Small intestine (tissue), 7 donors: Measurements from ENCODE around the gene IQGAP3. TPM values are rescaled to one million over a fixed set of nuclear protein-coding genes. Genes with fewer than 3 reads are reported as not detected.

ENCODE experiments used
- DNase-seq, 2 donors: peaks; one replicate each; pipeline versions ENCODE4 v3.0.0 to v3.0.0-alpha.2; 2013
- FAIRE-seq: peaks from 2 replicates; lab custom pipeline; 2012; peaks lifted over from hg19 to GRCh38; lab: Jason Lieb, UNC
- H3K27ac ChIP-seq, 3 donors: one replicate each; pipeline ENCODE4 v1.5.1; 2013; ENCODE audit warnings: low read length in 2 of 3, mild to moderate bottlenecking in 2 of 3, control low read depth in 1 of 3, inconsistent platforms in 1 of 3, low read depth in 1 of 3, moderate library complexity in 1 of 3
- H3K27me3 ChIP-seq, 3 donors: one replicate each; pipeline ENCODE4 v1.6.1; 2013; ENCODE audit warnings: low read length in 3 of 3, inconsistent platforms in 1 of 3; ENCODE audit not compliant: control insufficient read depth in 3 of 3, insufficient read depth in 3 of 3
- H3K36me3 ChIP-seq, 3 donors: one replicate each; pipeline ENCODE4 v1.6.1; 2013; ENCODE audit warnings: low read length in 3 of 3, inconsistent platforms in 1 of 3, low read depth in 1 of 3, mild to moderate bottlenecking in 1 of 3, moderate library complexity in 1 of 3; ENCODE audit not compliant: control insufficient read depth in 3 of 3, insufficient read depth in 2 of 3
- H3K4me1 ChIP-seq, 3 donors: one replicate each; pipeline ENCODE4 v1.6.1; 2013; ENCODE audit warnings: low read length in 2 of 3, inconsistent platforms in 1 of 3, low read depth in 1 of 3, mild to moderate bottlenecking in 1 of 3, moderate library complexity in 1 of 3; ENCODE audit not compliant: control insufficient read depth in 3 of 3, insufficient read depth in 2 of 3
- H3K4me3 ChIP-seq, 3 donors: one replicate each; pipeline ENCODE4 v1.5.1; 2013; ENCODE audit warnings: low read length in 3 of 3, control low read depth in 1 of 3, inconsistent platforms in 1 of 3, low read depth in 1 of 3, mild to moderate bottlenecking in 1 of 3, moderate library complexity in 1 of 3
- H3K9me3 ChIP-seq, 2 donors: one replicate each; pipeline ENCODE4 v1.6.1; 2013; ENCODE audit warnings: low read depth in 1 of 2, low read length in 1 of 2; ENCODE audit not compliant: control insufficient read depth in 2 of 2, insufficient read depth in 1 of 2
- WGBS, 3 donors: extraction: QIAGEN DNeasy Blood & Tissue Kit; methylation state at CpG; one replicate each; pipeline ENCODE4 v1.1.7; 2013; 5-methylcytosine and 5-hydroxymethylcytosine counted together
- polyA plus RNA-seq, 4 donors: library from polyadenylated mRNA; stranded (reverse) in 3 of 4; unstranded in 1 of 4; fragments of 200-250 nt in 3 of 4; fragments of 120-200 nt in 1 of 4; gene quantifications; one replicate each; pipeline versions ENCODE4 v1.2.1 to v1.2.3, GENCODE V29; 2013
- donor health status: healthy with polysubstance abuse.
- donor health status: control.
- donor health status: control.
- donor health status: Bipolar disorder and iron deficiency.
- donor health status: healthy.

The IQGAP3 gene
- polyA plus RNA-seq, 4 donors, result 0.54 to 13.8 (median 7.3) TPM

DNA sequence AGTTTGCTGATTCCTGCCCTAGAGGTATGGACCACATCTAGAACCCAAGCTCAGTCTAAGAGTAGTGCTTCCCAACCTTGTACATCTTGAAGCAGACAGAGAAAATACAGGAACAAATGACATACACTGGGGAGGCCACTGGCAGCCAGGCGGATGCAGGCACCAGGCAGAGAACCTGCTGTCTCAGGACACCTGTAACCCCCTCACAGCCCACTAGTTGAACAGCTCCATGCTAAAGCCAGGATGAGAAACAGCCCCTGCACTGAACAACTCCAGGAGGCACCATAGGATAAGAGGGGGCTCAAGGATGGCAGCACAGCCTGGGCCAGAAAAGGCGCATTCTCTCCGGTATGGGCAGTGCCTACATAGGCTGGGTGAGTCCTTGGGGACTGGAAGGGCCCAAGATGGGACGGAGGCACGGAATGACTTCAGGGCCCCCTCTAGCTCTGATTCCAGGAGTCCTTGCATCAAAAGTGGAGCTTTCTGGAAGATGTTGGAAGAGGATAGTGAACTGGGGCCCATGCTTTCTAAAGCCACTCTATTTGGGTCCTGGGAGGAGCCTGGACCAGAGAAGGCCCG is 87.8 kb downstream of the IQGAP3 start:
- Histone ChIP-seq H3K4me3 (no peak overlapping the region), H3K9me3 (no peaks in the 10 kb centered on the region), H3K27me3 (no peaks in the 10 kb centered on the region), H3K27ac (peak overlapping the region in 1 of 3 donors; percentile 5), H3K36me3 (peaks cover 3 to 85% (median 16%) of the 10 kb centered on the region in 3 donors), H3K4me1 (peaks cover under 1 to 9% (median 5%) of the 10 kb centered on the region in 3 donors)
- 91 to 95% (median 93%) methylated on average over 6 of the region's 6 CpGs for WGBS, 3 donors
- FAIRE-seq (no peak), DNase-seq (no peak)

DNA sequence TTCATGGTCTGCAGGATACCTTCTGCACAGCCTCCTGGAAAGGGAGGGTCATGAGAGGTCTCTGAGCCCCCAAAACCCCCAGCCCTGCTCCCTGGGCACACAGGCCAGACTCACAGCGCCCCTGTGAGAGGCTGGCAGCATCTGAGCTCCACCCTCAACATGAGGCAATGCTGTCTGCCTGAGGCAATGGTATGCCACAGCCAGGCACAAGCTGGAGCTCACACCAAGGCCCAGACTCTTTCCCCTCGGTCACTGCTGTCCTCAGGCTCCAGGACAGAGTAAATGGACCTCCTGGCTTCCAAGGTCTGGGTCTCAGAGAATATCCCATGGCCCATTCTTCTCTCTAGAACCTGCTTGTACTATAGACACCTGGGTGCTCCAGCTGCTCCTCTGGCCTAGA is 89.0 kb downstream of the IQGAP3 start:
- H3K4me3 ChIP-seq, result no peak overlapping the region
- DNase-seq (no peak), FAIRE-seq (no peak)
- 82 to 93% (median 85%) methylated on average over 2 of the region's 2 CpGs for WGBS, 3 donors
- no peak overlapping the region for H3K27ac ChIP-seq
- H3K9me3 ChIP-seq, result no peaks in the 10 kb centered on the region
- H3K36me3 ChIP-seq, result peaks cover 7 to 88% (median 23%) of the 10 kb centered on the region in 3 donors
- H3K27me3 ChIP-seq, result no peaks in the 10 kb centered on the region
- H3K4me1 ChIP-seq, result no peaks in the 10 kb centered on the region

DNA sequence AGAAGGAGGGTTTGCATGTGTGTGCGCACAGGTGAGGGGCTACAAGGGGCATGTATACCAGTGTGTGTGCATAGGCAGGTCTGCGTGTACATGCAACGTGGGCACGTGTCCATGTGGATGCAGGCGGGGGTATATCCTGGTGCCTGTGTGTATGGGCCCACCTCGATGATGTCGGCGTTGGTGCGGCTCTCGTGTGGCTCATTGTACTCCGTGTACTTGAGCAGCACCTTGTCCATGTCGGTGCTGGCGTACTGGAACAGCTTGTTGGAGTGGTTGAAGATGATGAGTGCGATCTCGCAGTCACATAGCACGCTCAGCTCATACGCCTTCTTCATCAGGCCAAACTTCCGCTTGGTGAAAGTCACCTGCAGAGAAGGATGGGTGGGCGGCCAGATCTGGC is 90.1 kb downstream of the IQGAP3 start:
- no peaks in the 10 kb centered on the region for H3K9me3 ChIP-seq
- DNase-seq (no peak), FAIRE-seq (no peak)
- peaks cover 7 to 88% (median 25%) of the 10 kb centered on the region in 3 donors for H3K36me3 ChIP-seq
- H3K4me1 ChIP-seq, result no peaks in the 10 kb centered on the region
- H3K27me3 ChIP-seq, result no peaks in the 10 kb centered on the region
- 91 to 98% (median 94%) methylated on average over 18 to 19 of the region's 19 CpGs for WGBS, 3 donors
- H3K4me3 ChIP-seq, result no peak overlapping the region
- H3K27ac ChIP-seq, result no peak overlapping the region

DNA sequence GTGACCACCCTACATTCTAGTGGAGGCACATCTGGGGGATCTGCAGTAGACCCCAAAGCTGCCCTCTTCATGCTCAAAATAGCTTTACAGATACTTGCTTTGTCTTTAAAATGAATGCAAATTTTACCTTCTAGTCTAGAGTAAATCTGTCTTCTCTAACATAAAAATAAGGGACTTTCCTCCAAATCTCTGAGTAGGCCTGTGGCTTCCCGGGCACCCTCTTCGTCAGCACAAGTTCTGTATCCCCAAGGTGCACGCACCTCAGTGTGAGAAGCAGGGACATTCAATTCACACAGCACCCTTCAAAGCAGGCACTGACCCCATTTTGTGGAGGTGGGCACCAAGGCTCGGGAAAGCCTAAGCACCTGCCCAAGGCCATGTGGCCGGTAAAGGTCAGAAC is 90.8 kb downstream of the IQGAP3 start:
- no peak for FAIRE-seq

DNA sequence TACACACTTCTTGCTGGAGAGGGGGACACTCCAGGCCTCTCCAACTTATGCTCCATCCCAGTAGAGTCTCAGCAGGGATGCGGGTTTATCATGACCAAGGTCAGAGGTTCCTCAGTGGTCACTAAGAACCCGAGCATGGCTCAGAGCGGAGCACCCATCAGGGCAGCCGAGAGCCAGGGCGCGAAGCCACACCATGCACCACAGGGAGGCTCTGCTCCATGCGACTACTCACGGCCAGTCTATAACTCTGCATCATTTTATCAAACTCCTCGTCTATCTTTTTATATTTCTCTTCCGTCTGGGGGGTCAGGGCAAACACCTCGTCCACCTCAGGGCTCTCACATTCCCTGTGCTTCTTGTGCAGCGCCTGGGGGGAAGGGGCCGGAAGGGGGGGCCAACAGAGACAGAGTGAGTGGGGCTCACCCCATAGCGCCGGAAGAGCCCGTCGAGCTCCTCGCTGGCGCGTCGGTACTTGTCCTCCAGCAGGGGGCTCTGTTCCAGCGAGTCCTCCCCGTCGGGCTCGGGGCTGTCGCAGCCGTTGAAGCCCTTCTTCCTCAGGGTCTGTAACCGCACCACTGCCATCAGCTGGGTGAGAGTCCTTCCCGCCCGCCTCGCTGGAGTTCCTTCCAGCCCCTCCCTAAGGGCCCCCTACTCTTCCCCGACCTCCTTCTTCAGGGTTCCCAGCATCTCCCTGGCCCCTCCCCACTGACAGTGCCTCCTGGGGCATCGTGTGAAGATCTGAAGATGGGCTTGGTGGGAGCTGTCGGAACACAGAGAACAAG is 91.8 kb downstream of the IQGAP3 start:
- FAIRE-seq (no peak), DNase-seq (peak; percentile 44 to 65)
- Histone ChIP-seq H3K27ac (peak overlapping the region in 1 of 3 donors; percentile 36), H3K4me1 (no peaks in the 10 kb centered on the region), H3K36me3 (peaks cover 7 to 93% (median 35%) of the 10 kb centered on the region in 3 donors), H3K9me3 (no peaks in the 10 kb centered on the region), H3K4me3 (no peak overlapping the region), H3K27me3 (no peaks in the 10 kb centered on the region)
- 41 to 79% (median 64%) methylated on average over 34 of the region's 34 CpGs for WGBS, 3 donors

More for the DNA sequence above, 90.8 kb downstream of the IQGAP3 start:
- Histone ChIP-seq H3K9me3 (no peaks in the 10 kb centered on the region), H3K36me3 (peaks cover 7 to 89% (median 26%) of the 10 kb centered on the region in 3 donors), H3K4me3 (no peak overlapping the region), H3K27ac (no peak overlapping the region), H3K27me3 (no peaks in the 10 kb centered on the region), H3K4me1 (no peaks in the 10 kb centered on the region)
- 72 to 87% (median 79%) methylated on average over 5 of the region's 5 CpGs for WGBS, 3 donors
- DNase-seq, result no peak

DNA sequence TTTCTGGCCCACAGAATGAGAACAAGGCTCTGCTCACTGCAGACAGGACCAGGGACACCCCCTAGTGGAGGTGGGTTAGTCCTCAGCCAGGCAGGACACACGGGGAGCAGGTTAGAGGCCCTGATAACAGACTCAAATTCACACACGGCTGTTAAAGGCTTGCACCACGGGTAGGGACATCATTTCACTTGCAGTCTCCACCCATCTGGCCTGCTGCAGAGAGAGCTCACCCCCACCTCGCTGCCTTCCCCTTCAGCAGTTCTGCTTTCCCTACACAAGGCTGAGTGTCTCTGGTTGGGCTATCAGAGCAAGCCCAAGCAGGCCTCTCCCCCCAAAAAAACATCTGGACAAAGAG is 92.4 kb downstream of the IQGAP3 start:
- WGBS, 3 donors, result 40 to 44% (median 42%) methylated on average over 4 of the region's 4 CpGs
- Histone ChIP-seq H3K36me3 (peaks cover 7 to 96% (median 41%) of the 10 kb centered on the region in 3 donors), H3K4me3 (no peak overlapping the region), H3K27ac (no peak overlapping the region), H3K27me3 (no peaks in the 10 kb centered on the region), H3K4me1 (no peaks in the 10 kb centered on the region), H3K9me3 (no peaks in the 10 kb centered on the region)
- FAIRE-seq (no peak), DNase-seq (no peak)

DNA sequence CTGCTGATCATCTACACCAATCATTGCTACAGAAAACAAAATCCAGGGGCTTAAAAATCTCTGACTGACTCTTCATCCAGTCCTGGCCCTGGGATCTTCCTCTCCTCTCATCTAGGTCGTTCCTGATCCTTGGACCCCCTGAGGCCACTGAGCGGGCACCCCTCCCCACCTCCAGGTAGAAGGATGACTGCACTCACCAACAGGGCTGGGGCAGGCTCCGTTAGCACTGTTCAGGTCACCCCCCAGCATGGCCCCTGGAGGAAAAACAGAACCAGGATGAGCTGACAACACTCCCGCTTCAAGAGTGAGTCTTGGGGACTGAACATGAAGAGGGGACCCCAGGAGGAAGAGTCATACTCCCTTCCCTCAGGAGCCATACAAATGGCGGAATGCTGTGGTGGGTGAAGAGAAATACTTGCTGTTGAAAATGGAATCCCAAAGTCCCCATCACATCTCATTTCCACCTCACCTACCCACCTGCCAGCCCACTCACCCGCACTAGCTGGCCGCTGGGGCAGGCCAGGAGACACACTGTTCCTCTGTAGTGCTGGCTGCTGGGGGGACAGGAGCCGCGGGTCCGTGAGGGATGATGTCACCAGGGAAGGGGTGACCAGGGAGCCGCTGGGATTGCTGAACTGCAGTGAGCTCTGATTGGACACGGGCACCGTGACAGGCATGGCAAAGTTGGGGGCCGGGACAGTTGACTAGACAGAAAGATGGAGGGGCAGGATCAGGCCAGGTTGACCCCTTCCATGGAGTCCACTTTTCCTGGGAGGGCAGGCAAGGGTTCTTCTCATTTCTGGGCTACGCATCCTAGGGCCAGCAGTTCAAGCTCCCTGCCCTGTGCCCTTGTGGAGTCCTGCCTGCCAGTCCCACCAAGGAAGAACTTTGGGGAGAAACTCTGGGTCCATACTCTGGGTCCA is 93.0 kb downstream of the IQGAP3 start:
- no peaks in the 10 kb centered on the region for H3K27me3 ChIP-seq
- H3K4me1 ChIP-seq, result no peaks in the 10 kb centered on the region
- H3K27ac ChIP-seq, result no peak overlapping the region
- H3K9me3 ChIP-seq, result no peaks in the 10 kb centered on the region
- WGBS, 3 donors, result 91 to 93% (median 92%) methylated on average over 15 of the region's 15 CpGs
- H3K4me3 ChIP-seq, result no peak overlapping the region
- peaks cover 9 to 95% (median 43%) of the 10 kb centered on the region in 3 donors for H3K36me3 ChIP-seq
- DNase-seq (no peak), FAIRE-seq (no peak)

DNA sequence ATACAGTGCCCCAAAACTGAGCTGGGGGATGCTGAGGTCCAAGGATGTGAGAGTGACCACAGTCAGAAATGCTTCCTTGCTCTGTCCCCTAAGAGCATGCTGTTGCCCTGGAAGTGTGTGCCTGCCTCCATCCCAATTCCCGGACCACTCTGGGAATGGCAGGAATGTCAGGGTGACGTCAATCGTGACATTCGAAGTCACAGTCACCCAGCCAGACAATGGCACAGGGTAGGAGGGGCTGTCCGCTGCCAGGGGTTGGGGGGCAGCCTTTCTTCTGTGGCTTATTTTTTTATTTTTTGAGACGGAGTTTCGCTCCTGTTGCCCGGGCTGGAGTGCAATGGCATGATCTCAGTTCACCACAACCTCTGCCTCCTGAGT is 94.1 kb downstream of the IQGAP3 start:
- H3K27me3 ChIP-seq, result no peaks in the 10 kb centered on the region
- peaks cover 9 to 99% (median 50%) of the 10 kb centered on the region in 3 donors for H3K36me3 ChIP-seq
- no peak for DNase-seq
- H3K27ac ChIP-seq, result peak overlapping the region in 1 of 3 donors; percentile 32
- no peak overlapping the region for H3K4me3 ChIP-seq
- H3K4me1 ChIP-seq, result no peaks in the 10 kb centered on the region
- no peaks in the 10 kb centered on the region for H3K9me3 ChIP-seq
- FAIRE-seq, result no peak
- 91 to 97% (median 93%) methylated on average over 8 of the region's 8 CpGs for WGBS, 3 donors
